K562 treated with DMSO at 1 percent for 4 hours (cell line): ENCODE measurements around the gene PPP1R15B. TPM values are rescaled to one million over a fixed set of nuclear protein-coding genes. Genes with fewer than 3 reads are reported as not detected.

Experiments used
- total RNA-seq: library from RNA; unstranded; fragments of 300-600 nt; gene quantifications from 2 replicates; pipeline ENCODE4 v1.2.3, GENCODE V29; 2022; ENCODE audit not compliant: insufficient read depth

Gene PPP1R15B
- total RNA-seq = 27.0 and 36.1 TPM in 2 replicates

DNA sequence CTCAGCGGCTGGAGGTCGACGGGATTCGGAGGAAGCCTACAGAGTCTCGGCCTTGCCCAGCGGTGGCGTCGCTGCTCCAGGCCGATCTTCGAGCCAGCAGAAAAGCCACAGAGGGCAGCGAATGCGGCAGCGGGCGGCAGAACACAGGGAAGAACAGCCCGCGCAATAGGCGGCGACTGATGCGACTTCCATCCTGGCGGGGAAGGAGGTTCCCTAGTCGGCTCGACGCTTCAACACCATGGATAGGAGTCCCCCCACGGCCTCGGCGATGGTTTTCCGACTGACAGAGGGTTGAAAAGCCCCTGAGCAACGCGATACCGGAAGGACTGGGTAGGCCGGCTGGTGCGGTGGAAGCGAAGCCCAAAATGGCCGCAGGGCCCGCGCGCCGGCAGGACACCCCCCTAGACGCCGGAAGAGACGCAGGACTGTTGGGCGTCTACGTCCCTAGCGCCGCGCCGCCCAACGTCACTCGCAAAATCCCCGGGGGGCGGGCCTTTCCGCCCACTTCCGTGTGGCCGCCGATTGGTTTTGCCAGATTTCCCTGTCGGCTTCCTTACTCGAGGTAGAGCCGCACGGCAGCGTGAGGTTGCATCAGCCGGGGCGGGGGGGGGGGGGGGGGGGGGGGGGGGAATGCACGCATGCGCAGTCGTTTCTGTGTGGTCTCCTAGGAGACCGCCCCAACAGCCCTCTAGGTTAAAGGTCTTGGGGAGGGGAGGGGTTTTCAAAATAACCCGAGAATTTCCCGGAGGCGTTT lies at the start of gene PPP1R15B:
TSS of gene PPP1R15B (minus strand) at position 367 of the 754 bp plus-strand sequence. CDS start 406 bp downstream, outside the sequence.

DNA sequence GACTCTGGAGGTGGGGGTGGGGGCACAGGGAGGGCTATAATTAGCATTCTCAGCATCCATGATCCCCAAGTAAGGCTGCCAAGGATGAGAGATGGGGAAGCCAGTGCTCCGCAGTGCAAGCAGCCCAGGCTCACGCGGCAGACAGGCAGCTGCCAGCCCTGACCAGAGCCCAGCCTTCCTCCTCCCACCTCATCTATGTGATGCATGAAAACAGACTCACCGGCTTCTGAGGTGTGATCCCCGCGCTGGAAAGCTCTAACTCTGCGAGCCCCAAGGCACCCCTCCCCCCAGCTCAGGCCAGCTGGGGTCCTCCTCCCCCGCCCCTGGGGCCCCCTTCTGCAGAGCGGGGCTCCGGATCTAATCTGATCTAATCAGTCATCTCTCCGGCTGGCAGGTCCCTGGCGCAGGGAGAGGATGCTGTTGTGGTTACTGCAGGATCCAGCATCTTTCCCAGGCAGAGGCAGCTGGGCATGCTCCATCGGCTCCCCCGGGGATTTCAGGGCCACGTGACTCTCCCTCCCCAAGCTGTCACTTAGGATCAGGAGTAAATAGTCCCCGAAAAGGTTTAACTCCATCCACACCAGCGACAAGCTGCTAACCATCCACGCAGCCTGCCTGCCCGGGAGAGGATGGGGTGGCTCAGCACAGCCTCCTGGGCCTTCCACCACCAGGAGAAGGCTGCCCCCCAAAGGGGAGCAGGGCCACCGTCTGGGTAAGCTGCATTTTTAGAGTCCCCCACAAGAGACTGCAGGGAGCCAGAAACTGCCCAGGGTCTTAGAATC lies 52.0 kb downstream of the PPP1R15B start, which contains the start of gene PLEKHA6:
TSS of gene PLEKHA6 (minus strand) at position 456 of the 782 bp plus-strand sequence. CDS start 86,202 bp downstream, outside the sequence.

Other genes with a start within 250 kb of the PPP1R15B start
- 0.80 TPM in 1 of 2 replicates, not detected in the other for gene REN, start 245.5 kb downstream of the PPP1R15B start, total RNA-seq
- gene KISS1, start 215.3 kb downstream of the PPP1R15B start, total RNA-seq = not detected in 2 replicates
- gene GOLT1A, start 197.8 kb downstream of the PPP1R15B start, total RNA-seq = not detected in 2 replicates
- 0.27 and 0.37 TPM in 2 replicates for gene PLEKHA6, start 51.9 kb downstream of the PPP1R15B start, total RNA-seq
- 1.1 and 1.6 TPM in 2 replicates for gene PIK3C2B, start 83.0 kb upstream of the PPP1R15B start, total RNA-seq
- gene MDM4, start 104.6 kb upstream of the PPP1R15B start, total RNA-seq = 2.9 and 7.8 TPM in 2 replicates